HG03521 (cell line): ENCODE results near the gene SIDT1.
"Not testable (repeated sequence)": the region's sequence is repeated elsewhere in the genome, so short reads cannot be mapped to it uniquely, and the experiment has no call there.

Experiments
- ATAC-seq: cut with Tn5 transposase; IDR thresholded peaks from one replicate; pipeline ENCODE4 v1.9.1; 2021; ENCODE audit warnings: mild to moderate bottlenecking, moderate library complexity; ENCODE audit not compliant: unreplicated experiment

SIDT1 gene

DNA sequence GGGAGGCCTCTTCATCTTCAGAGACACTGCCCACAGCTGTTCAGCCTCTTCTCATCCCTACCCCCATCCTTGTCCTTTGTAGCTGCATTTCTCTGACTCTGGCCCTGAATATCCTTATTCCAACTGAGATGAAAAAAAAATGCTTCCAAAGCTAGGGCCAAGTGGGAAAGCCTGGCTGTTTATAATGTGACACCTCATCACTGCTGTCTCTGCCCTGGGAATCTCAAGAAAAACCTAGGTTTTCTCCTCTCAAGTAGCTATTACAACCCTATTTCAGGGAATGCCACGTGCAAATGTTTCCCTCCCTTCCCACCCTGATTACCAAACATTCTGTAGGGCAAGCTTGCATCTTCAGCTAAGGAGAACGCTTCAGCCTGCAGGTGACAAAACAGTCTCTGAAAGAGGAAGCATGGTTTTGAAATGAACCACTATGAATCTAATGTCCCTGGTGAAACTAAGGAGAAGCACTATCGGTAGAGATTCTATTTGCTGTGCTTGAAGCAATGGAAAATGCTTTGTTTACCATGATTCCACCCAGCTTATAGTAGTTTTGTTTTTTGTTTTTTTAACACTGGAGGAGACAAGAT is 98.7 kb downstream of the SIDT1 start:
- ATAC-seq = no peak

DNA sequence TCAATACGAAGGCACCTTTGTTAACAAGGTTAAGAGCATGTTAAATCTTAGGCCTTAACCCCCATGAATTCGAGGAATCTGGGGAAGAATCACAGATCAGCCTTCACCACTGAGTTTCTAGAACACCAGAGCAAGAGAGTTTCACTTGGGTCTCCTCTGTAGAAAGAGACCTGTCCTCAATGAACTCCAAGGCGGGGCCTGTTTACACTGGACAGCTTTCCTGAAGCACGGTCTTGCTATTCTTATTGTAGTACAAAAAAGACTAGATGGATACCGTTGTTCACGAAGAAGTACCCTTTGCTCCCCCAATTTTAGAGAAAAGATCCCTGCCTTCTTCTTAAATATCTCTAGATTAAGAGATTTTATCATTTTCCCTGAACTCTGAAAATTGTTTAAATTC is 99.2 kb downstream of the SIDT1 start:
- no peak for ATAC-seq

- ATAC-seq = no peak
Measured at GRCh38 chr3:113634782-113635474, 102.6 kb downstream of the SIDT1 start.

- not testable (repeated sequence) for ATAC-seq
Measured at GRCh38 chr3:113636034-113636433, 103.7 kb downstream of the SIDT1 start.

DNA sequence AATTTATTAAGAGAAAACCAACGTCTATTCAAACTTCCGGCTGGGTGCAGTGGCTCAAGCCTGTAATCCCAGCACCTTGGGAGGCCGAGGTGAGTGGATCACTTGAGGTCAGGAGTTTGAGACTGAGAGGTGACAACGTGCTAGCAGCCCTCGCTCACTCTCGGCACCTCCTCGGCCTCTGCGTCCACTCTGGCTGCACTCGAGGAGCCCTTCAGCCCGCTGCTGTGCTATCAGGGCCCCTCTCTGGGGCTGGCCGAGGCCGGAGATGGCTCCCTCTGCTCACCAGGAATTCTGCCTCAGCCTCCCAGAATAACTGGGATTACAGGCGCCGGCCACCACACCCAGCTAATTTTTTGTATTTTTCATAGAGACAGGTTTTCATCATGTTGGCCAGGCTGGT is 105.4 kb downstream of the SIDT1 start:
- ATAC-seq = no peak

GRCh38 chr3:113638910-113639309 is 106.6 kb downstream of the SIDT1 start:
- no peak for ATAC-seq

- no peak for ATAC-seq
Measured at GRCh38 chr3:113643583-113643982, 111.2 kb downstream of the SIDT1 start.

DNA sequence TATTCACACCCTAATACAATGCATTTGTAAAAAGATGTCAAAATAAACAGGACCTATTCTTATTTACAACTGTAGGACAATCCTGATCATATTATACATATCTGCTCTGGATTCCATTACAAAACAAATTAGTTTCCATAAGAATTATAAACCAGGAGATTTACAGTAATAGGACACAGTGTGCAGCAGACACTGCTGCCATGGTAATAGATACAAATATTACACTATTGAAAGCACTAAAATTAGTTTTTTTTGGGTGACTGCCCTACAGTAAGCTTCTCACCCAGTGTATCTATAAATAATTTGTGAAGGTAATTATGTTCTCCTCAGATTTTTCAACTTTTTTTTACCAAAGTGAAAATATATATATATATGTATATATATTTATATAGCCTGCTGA is 116.2 kb downstream of the SIDT1 start:
- ATAC-seq = no peak

DNA sequence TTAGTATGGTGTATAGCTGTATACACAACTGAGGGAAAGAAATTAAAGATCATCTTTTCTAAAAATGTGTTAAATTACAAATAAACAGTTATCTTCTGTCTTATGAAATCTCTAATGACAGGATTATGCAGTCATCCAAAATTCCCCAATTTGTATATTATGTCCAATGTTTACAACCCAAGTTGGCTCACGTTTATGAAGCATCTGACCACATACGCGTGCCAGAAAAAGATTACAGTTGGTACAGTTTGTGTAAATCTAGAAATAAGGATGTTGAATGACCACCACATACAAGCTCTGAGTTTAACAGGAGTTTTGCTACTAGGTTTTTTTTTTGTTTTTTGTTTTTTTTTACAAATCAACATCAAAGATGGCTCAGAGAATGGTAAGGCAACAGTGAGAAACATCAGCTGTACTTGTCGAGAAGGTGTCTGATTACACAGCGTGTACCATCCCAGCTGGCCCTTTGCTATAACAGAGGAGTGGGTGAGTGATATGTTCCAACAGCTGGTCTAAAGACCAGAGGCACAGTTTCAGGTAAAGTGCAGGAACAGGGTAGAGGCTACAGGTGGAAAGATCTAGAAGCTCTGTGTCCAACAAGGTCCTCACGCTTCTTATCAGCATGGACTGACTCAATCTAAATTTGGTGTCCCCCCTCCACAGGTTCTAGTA is 117.0 kb downstream of the SIDT1 start:
- no peak for ATAC-seq

GRCh38 chr3:113654310-113654709 is 122.0 kb downstream of the SIDT1 start:
- ATAC-seq = no peak

- ATAC-seq = no peak
Measured at GRCh38 chr3:113654851-113655250, 122.5 kb downstream of the SIDT1 start.

GRCh38 chr3:113658107-113658506 is 125.8 kb downstream of the SIDT1 start:
- no peak for ATAC-seq

- no peak for ATAC-seq
Measured at GRCh38 chr3:113659101-113659541, 126.8 kb downstream of the SIDT1 start.

DNA sequence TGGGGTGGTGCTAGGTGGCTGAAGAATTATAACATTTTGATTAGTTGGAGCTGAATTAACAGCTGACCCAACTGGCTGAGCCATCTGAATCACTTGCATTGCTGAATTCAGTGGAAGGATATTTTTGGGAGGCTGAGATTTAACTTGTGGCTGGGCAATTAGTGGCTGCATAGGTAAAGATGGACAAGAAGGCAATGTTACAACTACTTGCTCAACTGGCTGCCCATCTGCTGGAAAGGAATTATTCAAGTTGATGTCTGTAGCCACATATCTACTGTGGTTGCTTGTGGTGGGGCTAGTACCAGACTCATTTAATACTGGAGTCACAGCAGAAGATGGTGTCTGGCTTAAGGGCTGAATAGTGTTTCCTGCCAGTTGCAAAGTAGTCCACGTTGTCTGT is 127.6 kb downstream of the SIDT1 start:
- no peak for ATAC-seq

- no peak for ATAC-seq
Measured at GRCh38 chr3:113660458-113660857, 128.1 kb downstream of the SIDT1 start.

DNA sequence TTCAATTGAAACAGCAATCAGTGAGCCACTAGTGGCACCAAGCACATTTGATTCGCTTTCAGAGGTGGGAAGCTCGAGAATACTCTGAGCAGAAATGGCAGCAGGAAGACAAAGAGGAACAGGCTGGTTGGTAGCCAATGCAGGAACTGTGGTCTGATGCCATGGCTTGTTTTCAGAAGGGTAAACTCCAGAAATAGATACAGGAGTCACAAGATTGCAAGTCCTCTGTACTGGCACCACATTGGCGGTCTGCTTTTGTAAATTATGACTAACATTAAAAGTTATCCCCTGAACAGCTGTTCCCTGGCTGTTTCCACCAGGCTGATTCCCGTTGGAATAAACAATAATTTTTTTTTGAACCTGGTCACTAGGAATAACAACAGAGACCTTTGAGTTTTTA is 128.5 kb downstream of the SIDT1 start:
- no peak for ATAC-seq

- no peak for ATAC-seq
Measured at GRCh38 chr3:113662824-113663223, 130.5 kb downstream of the SIDT1 start.

GRCh38 chr3:113663324-113663750 is 131.0 kb downstream of the SIDT1 start:
- ATAC-seq = no peak

GRCh38 chr3:113663761-113664160 is 131.4 kb downstream of the SIDT1 start:
- no peak for ATAC-seq

GRCh38 chr3:113664523-113665094 is 132.3 kb downstream of the SIDT1 start:
- ATAC-seq = no peak

DNA sequence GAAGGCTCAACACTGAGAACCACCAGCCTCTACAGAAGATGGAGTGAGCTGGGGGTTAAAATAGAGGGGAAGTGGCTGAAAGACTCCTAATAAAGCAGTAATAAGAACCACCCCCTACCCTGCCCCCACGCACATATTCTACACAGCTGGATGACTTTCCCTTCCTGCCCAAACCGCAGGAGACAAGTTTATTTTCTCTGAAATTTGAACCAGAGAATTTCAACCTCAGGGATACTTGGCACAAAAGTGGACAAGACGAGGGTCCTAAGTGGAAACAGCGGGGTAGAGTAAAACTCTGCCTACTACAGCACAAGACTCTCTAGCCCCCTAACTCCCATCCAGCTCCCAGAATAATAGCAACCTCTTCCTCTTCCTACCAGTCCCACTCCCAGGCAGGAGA is 135.7 kb downstream of the SIDT1 start:
- ATAC-seq = no peak

DNA sequence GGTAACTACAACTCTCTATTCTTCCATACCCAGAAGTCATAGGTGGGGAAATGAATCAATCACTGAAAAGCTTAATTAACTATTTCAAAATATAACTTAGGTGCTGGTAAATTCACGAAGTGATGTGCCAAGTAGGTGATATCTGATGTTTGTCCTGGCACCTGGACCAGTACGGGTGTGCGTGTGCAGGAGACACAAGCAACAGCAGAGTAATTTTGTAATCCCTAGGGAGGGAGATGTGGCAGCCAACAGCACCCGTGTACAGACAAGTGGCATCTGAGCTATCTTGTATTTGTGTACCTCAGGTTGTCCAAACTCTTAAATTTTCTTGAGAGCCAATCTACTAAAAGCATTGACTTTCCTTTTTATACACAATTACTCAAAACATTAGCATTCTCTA is 141.2 kb downstream of the SIDT1 start:
- no peak for ATAC-seq
